ENCODE data around the gene SPTAN1.

SPTAN1 gene

GRCh38 chr9:128607642-128608350 is 55.4 kb downstream of the SPTAN1 start:
- no peak for DNase-seq

- DNase-seq = no peak
These were observed 58.5 kb downstream of the SPTAN1 start for GRCh38 chr9:128610897-128611296.

GRCh38 chr9:128611600-128612394 is 59.4 kb downstream of the SPTAN1 start:
- DNase-seq = no peak

GRCh38 chr9:128614728-128615127 is 62.3 kb downstream of the SPTAN1 start:
- DNase-seq = no peak

- no peak for DNase-seq
These were observed 63.2 kb downstream of the SPTAN1 start for GRCh38 chr9:128615571-128615970.

- DNase-seq = no peak
These were observed 65.6 kb downstream of the SPTAN1 start for GRCh38 chr9:128617943-128618342.

- no peak for DNase-seq
These were observed 66.7 kb downstream of the SPTAN1 start for GRCh38 chr9:128619127-128619526.

GRCh38 chr9:128619779-128620178 is 67.4 kb downstream of the SPTAN1 start:
- DNase-seq = no peak

GRCh38 chr9:128621730-128622455 is 69.5 kb downstream of the SPTAN1 start:
- no peak for DNase-seq

- DNase-seq = no peak
These were observed 72.2 kb downstream of the SPTAN1 start for GRCh38 chr9:128624566-128624965.

- DNase-seq = no peak
These were observed 73.2 kb downstream of the SPTAN1 start for GRCh38 chr9:128625391-128626146.

- no peak for DNase-seq
These were observed 73.8 kb downstream of the SPTAN1 start for GRCh38 chr9:128626181-128626580.

- DNase-seq = no peak
These were observed 74.8 kb downstream of the SPTAN1 start for GRCh38 chr9:128627127-128627715.

GRCh38 chr9:128627906-128628305 is 75.5 kb downstream of the SPTAN1 start:
- DNase-seq = no peak

- no peak for DNase-seq
These were observed 76.2 kb downstream of the SPTAN1 start for GRCh38 chr9:128628471-128629048.

GRCh38 chr9:128629136-128629535 is 76.7 kb downstream of the SPTAN1 start:
- no peak for DNase-seq

GRCh38 chr9:128629852-128630545 is 77.6 kb downstream of the SPTAN1 start:
- no peak for DNase-seq

- no peak for DNase-seq
These were observed 79.2 kb downstream of the SPTAN1 start for GRCh38 chr9:128631636-128632035.

- no peak for DNase-seq
These were observed 79.7 kb downstream of the SPTAN1 start for GRCh38 chr9:128632066-128632465.

GRCh38 chr9:128632486-128632885 is 80.1 kb downstream of the SPTAN1 start:
- no peak for DNase-seq

GRCh38 chr9:128633057-128633456 is 80.7 kb downstream of the SPTAN1 start:
- DNase-seq = no peak

GRCh38 chr9:128633601-128634000 is 81.2 kb downstream of the SPTAN1 start:
- DNase-seq = no peak
